Measurements from ENCODE around the gene HORMAD2. TPM values are rescaled to one million over a fixed set of nuclear protein-coding genes. Genes with fewer than 3 reads are reported as not detected.

Gene HORMAD2
- total and polyA plus RNA-seq, 2 donors from 2014 or later = not detected

GRCh38 chr22:30204015-30204741, 123.9 kb downstream of the HORMAD2 start:
- FAIRE-seq = no peak
- no peak for DNase-seq
- peaks cover 0 to 8% (median 3%) of the 10 kb centered on the region in 3 donors for H3K4me1 ChIP-seq (ENCODE audit: control insufficient read depth in 2 of 3, insufficient read depth in 2 of 3, low read depth in 1 of 3, low read length in 3 of 3)

GRCh38 chr22:30204742-30205111, 124.5 kb downstream of the HORMAD2 start:
- Histone ChIP-seq H3K36me3 (ENCODE audit: control insufficient read depth in 2 of 3, insufficient read depth in 3 of 3, low read length in 3 of 3) (no peaks in the 10 kb centered on the region), H3K4me1 (ENCODE audit: control insufficient read depth in 2 of 3, insufficient read depth in 2 of 3, low read depth in 1 of 3, low read length in 3 of 3) (peaks cover 0 to 10% (median 3%) of the 10 kb centered on the region in 3 donors), H3K9ac (ENCODE audit: low read length in 3 of 3) (no peak overlapping the region), H3K27ac (ENCODE audit: low read depth in 2 of 2, low read length in 2 of 2) (no peak overlapping the region), H3K4me3 (ENCODE audit: low read length in 3 of 3) (no peak overlapping the region), H3K27me3 (ENCODE audit: control insufficient read depth, insufficient read depth, low read length) (no peaks in the 10 kb centered on the region), H3K9me3 (ENCODE audit: control insufficient read depth in 2 of 3, insufficient read depth in 1 of 3, low read length in 3 of 3) (no peaks in the 10 kb centered on the region)
- DNase-seq (peak in 1 of 5 donors; percentile 77), FAIRE-seq (no peak)
- intact Hi-C loops (cut with DNase I) = no loop called here
- no peak for TF ChIP-seq CTCF (IDR thresholded peaks at IDR 0.05; ENCODE audit: borderline replicate concordance, extremely low read depth, insufficient read depth)

More at GRCh38 chr22:30204015-30204741, 123.9 kb downstream of the HORMAD2 start:
- Histone ChIP-seq H3K4me3 (ENCODE audit: low read length in 3 of 3) (no peak overlapping the region), H3K9ac (ENCODE audit: low read length in 3 of 3) (no peak overlapping the region), H3K9me3 (ENCODE audit: control insufficient read depth in 2 of 3, insufficient read depth in 1 of 3, low read length in 3 of 3) (no peaks in the 10 kb centered on the region), H3K36me3 (ENCODE audit: control insufficient read depth in 2 of 3, insufficient read depth in 3 of 3, low read length in 3 of 3) (no peaks in the 10 kb centered on the region), H3K27ac (ENCODE audit: low read depth in 2 of 2, low read length in 2 of 2) (no peak overlapping the region), H3K27me3 (ENCODE audit: control insufficient read depth, insufficient read depth, low read length) (no peaks in the 10 kb centered on the region)
- intact Hi-C loops (cut with DNase I) = no loop called here
- no peak for TF ChIP-seq CTCF (IDR thresholded peaks at IDR 0.05; ENCODE audit: borderline replicate concordance, extremely low read depth, insufficient read depth)

- Histone ChIP-seq H3K36me3 (ENCODE audit: control insufficient read depth in 2 of 3, insufficient read depth in 3 of 3, low read length in 3 of 3) (no peaks in the 10 kb centered on the region), H3K4me3 (ENCODE audit: low read length in 3 of 3) (no peak overlapping the region), H3K27me3 (ENCODE audit: control insufficient read depth, insufficient read depth, low read length) (no peaks in the 10 kb centered on the region), H3K9ac (ENCODE audit: low read length in 3 of 3) (no peak overlapping the region), H3K4me1 (ENCODE audit: control insufficient read depth in 2 of 3, insufficient read depth in 2 of 3, low read depth in 1 of 3, low read length in 3 of 3) (peaks cover 0 to 10% (median 3%) of the 10 kb centered on the region in 3 donors), H3K27ac (ENCODE audit: low read depth in 2 of 2, low read length in 2 of 2) (peak overlapping the region in 1 of 2 donors; percentile 23), H3K9me3 (ENCODE audit: control insufficient read depth in 2 of 3, insufficient read depth in 1 of 3, low read length in 3 of 3) (no peaks in the 10 kb centered on the region)
- no peak for TF ChIP-seq CTCF (IDR thresholded peaks at IDR 0.05; ENCODE audit: borderline replicate concordance, extremely low read depth, insufficient read depth)
- FAIRE-seq = no peak
- DNase-seq = peak in 4 of 5 donors; percentile 50 to 73 (median 68)
- intact Hi-C loops (cut with DNase I) = no loop called here
Observed at GRCh38 chr22:30205281-30206115, 125.2 kb downstream of the HORMAD2 start.
